CD4-positive, alpha-beta T cell treated with Interleukin-4 for 1 hour (primary cell): ENCODE data around the gene CLEC16A.
"Not testable (repeated sequence)": the region's sequence is repeated elsewhere in the genome, so short reads cannot be mapped to it uniquely, and the experiment has no call there.

Experiments used
- DNase-seq, 2 donors: peaks; one replicate each; pipeline ENCODE4 v3.0.0-alpha.2; 2020 to 2022

CLEC16A gene

DNA sequence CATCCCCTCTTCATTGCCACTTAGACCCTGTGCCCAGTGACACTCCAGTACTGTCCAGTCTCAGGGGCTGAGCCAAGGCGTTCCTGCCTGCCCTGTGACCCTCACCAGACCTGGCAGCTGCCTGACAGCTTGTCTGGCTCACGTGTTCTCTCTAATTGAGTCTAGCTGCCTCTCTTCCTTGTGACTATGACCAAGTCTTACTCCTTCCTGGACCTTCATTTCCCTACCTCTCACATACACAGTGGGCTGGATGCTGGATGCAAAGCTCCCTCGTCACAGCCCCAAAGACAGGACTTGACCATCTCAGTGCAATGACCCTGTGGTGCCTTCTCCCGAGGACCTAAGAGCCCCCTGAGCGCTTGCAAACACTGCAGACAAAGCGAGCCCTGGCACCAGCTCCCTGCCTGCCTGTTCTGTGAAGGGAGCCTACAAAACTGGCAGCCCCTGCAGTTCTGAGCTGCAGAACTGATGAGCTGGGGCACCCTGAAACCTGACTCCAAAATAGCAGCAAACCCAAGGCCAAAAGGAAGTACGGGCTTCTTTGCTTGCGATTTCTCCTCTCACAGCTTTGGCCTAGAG lies 3.8 kb upstream of the CLEC16A start:
- DNase-seq, result no peak

GRCh38 chr16:10941127-10941933 lies 3.0 kb upstream of the CLEC16A start:
- no peak for DNase-seq

DNA sequence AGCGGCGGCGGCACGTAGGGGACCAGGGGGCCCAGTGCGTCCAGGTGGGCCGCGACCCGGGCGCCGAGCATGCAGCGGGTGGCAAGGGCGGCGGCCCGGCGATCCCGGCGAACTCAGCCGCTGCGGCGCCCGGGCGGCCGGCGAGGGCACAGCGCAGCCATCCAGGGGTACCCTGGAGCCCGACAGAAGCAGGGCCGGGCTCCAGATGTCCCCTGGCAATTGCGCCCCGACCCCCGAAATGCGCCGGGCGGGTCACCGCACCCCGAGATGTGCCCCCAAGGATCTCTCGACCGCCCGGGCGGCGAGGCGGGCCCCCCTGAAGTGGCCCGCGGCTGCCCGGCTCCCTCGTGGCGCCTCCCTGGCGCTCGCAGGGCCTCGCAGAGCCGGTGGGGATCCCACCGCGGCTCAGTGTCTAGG lies 2.4 kb upstream of the CLEC16A start:
- not testable (repeated sequence) for DNase-seq

- peak; percentile 94 to 95 for DNase-seq
Measured at GRCh38 chr16:10942352-10943063, 1.9 kb upstream of the CLEC16A start, which contains the start of gene DEXI. DEXI (minus strand) TSS chr16:10942468; CDS start chr16:10942005, 463 bp downstream.

- no peak for DNase-seq
Measured at GRCh38 chr16:10943064-10943353, 1.4 kb upstream of the CLEC16A start.

- no peak for DNase-seq
Measured at GRCh38 chr16:10945065-10945787, 862 bp downstream of the CLEC16A start.

- DNase-seq, result no peak
Measured at GRCh38 chr16:10946308-10946707, 1.9 kb downstream of the CLEC16A start.

- no peak for DNase-seq
Measured at GRCh38 chr16:10947211-10947787, 2.9 kb downstream of the CLEC16A start.

DNA sequence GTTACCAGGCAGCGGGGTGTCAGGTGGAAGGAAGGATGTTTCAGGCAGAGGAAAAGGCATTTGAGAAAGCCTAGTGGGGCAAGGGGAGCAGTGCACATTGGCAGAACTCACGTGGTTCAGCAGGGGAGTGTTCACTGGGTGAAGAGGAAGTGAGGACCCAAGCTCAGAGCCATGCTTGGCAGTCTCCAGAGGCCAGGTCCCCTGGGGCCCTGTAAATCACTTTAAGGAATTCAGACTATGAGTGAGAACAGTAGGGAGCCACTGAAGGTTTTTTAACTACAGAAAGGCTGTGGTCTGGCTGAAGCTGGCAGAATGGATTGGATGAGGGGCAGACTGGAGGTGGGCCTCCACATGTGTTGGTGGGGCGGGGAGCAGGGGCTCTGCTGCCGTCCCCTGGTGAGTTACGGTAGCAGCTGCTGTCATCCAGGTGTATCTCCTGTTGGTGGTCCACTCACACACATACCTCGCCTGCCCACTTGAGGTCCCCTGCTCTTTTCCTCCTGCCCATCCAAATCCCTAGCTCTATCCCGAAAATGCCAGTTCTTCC lies 5.1 kb downstream of the CLEC16A start:
- DNase-seq, result peak; percentile 53 to 78

GRCh38 chr16:10950393-10950792 lies 6.0 kb downstream of the CLEC16A start:
- no peak for DNase-seq

GRCh38 chr16:10951026-10951425 lies 6.7 kb downstream of the CLEC16A start:
- DNase-seq, result no peak

DNA sequence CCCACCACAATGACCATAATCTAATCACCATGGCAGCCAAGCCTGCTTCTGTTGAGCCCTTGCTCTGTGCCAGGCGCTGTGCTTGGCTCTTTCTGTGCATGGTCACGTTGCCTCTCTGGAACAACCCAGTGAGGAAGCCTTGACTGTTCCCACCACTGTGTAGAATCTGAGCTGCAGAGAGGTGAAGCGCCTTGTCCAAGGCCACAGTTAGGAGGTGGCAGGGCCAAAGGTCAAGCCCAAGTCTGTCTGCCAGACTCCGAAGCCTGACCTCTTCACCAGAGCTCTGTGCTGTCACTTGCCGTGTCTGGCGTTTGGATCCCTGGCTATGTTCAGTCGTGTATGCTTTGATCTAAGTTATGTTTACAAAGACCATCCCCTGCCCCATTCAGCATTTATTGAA lies 10.5 kb downstream of the CLEC16A start:
- no peak for DNase-seq

DNA sequence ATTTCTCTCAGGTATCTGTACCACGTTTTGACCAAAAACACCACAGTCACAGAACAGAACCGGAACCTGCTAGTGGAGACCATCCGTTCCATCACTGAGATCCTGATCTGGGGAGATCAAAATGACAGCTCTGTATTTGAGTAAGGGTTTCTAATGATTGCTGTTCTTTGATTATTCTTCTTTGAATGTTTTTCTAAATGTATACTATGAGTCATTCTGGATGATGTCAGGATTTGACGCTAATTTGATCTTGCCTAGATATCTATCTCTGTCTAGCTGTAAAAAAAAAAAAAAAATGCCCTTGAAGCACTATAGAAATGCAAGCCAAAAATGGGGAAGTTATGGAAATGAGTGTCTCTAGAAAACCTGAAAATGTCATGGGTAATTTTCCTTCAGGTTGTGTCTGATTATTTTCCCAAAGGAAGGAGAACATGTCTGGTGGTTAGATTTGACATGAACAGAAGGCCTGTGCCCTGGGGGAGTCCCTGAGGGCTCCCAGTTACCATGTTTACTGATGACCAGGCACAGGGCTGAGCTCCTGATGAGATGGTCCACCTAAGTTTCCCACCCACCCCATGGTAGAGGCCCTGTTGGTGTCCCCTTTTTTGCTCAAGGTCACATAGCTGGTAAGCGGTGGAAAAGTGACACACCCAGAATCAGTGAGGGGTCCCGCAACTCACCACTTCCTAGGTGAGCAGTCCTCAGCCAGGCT lies 13.6 kb downstream of the CLEC16A start:
- DNase-seq, result no peak

- no peak for DNase-seq
Measured at GRCh38 chr16:10959161-10959560, 14.8 kb downstream of the CLEC16A start.

GRCh38 chr16:10961231-10961630 lies 16.9 kb downstream of the CLEC16A start:
- DNase-seq, result no peak

DNA sequence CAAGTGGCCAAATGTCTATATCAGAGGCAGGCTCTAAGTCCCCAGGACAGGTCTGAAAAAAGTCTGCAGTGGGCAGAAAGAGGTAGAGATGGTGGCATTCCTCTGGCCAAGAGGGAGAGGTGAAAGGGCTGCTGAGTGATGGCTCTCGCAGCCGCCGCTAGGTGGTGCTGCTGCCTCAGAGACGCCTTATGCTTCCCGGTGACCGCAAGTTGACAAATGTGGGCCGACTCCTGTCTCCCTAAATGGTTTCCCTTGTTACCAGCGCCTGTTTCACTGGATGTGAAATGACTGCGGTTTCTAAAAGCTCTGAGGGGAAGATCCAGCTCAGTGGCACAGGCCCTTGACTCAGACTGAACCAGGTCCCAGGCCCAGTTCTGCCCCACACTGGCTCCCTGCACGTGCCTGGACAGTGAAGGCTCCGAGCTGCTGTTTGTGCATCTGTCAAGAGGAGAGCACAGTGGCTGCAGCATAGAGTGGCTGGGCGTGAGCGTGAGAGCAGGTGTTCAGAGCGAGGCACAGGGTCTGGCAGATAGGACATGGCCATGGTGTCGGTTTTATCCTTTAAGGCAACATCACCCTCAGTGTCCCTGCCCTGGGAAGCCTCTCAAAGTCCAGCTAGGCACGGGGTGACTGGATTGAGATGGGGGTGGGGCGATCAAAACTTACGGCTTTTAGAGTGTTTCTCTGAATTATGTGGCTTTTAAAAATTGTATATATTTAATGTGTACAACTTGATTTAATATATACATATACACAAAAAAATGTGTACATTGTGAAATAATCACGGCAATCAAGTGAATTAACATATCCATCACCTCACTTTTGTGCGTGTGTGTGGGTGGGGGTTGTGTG lies 19.9 kb downstream of the CLEC16A start:
- peak; percentile 78 to 81 for DNase-seq

- DNase-seq, result peak; percentile 57 to 77
Measured at GRCh38 chr16:10964891-10965326, 20.5 kb downstream of the CLEC16A start.

GRCh38 chr16:10965440-10966061 lies 21.2 kb downstream of the CLEC16A start:
- DNase-seq, result peak in 1 of 2 donors; percentile 34

- no peak for DNase-seq
Measured at GRCh38 chr16:10966129-10966528, 21.8 kb downstream of the CLEC16A start.

GRCh38 chr16:10966559-10966958 lies 22.2 kb downstream of the CLEC16A start:
- peak in 1 of 2 donors; percentile 23 for DNase-seq
